Gastrocnemius medialis (tissue), 4 donors: ENCODE results near the gene TENM3.

ENCODE experiments used
- CTCF ChIP-seq, 5 experiments: fragments of 450-650 bp in 3 of 5; fragments of 200-600 bp in 2 of 5; sonication (generic) in 2 of 5; IDR thresholded peaks in 4 of 5; conservative IDR thresholded peaks in 1 of 5; 1 replicate in 4 of 5; 2 replicates in 1 of 5; pipeline ENCODE4 v1.5.1; 2016 to 2019; ENCODE audit warnings: antibody characterized with exemption in 5 of 5, mild to moderate bottlenecking in 3 of 5, moderate library complexity in 3 of 5
- POLR2A ChIP-seq, 2 donors: fragments of 450-650 bp; IDR thresholded peaks; one replicate each; pipeline ENCODE4 v1.6.1; 2017; ENCODE audit warnings: antibody characterized with exemption in 2 of 2, mild to moderate bottlenecking in 2 of 2, moderate library complexity in 2 of 2

GRCh38 chr4:182678590-182678989 lies 435.4 kb downstream of the TENM3 start:
- no peak for TF ChIP-seq POLR2A (IDR thresholded peaks at IDR 0.05)
- TF ChIP-seq CTCF (IDR thresholded peaks at IDR 0.05 in 4 of 5, conservative IDR thresholded peaks at IDR 0.05 in 1 of 5), result no peak
